Liver (tissue), 9 donors: ENCODE results near the gene CCDC138. TPM values are rescaled to one million over a fixed set of nuclear protein-coding genes. Genes with fewer than 3 reads are reported as not detected.

ENCODE experiments used
- DNase-seq: peaks from one replicate; pipeline ENCODE4 v3.0.0-alpha.2; 2017; ENCODE audit warnings: low spot score
- H3K27ac ChIP-seq, 2 donors: one replicate each; pipeline ENCODE4 v1.7.0; 2013; ENCODE audit warnings: inconsistent platforms in 2 of 2, low read length in 2 of 2, control low read depth in 1 of 2, low read depth in 1 of 2, mild to moderate bottlenecking in 1 of 2
- H3K27me3 ChIP-seq, 4 donors: one replicate each; pipeline versions ENCODE4 v1.6.1 to v1.7.0; 2013; ENCODE audit warnings: low read length in 3 of 4, inconsistent platforms in 1 of 4, mild to moderate bottlenecking in 1 of 4, moderate library complexity in 1 of 4; ENCODE audit not compliant: control insufficient read depth in 4 of 4, insufficient read depth in 4 of 4
- H3K36me3 ChIP-seq, 4 donors: one replicate each; pipeline versions ENCODE4 v1.6.1 to v1.7.0; 2013; ENCODE audit warnings: low read length in 3 of 4, mild to moderate bottlenecking in 3 of 4, low read depth in 1 of 4, moderate library complexity in 1 of 4; ENCODE audit not compliant: control insufficient read depth in 4 of 4, insufficient read depth in 3 of 4
- H3K4me1 ChIP-seq, 4 donors: one replicate each; pipeline versions ENCODE4 v1.6.1 to v1.7.0; 2013; ENCODE audit warnings: low read length in 3 of 4, mild to moderate bottlenecking in 3 of 4, moderate library complexity in 1 of 4; ENCODE audit not compliant: control insufficient read depth in 4 of 4, insufficient read depth in 4 of 4
- H3K4me3 ChIP-seq, 3 donors: one replicate each; pipeline versions ENCODE4 v1.6.1 to v1.7.0; 2013; ENCODE audit warnings: low read length in 3 of 3, control low read depth in 1 of 3, low read depth in 1 of 3, mild to moderate bottlenecking in 1 of 3
- H3K9ac ChIP-seq, 2 donors: one replicate each; pipeline ENCODE4 v1.7.0; 2013; ENCODE audit warnings: low read length in 2 of 2, mild to moderate bottlenecking in 2 of 2, moderate library complexity in 2 of 2, control low read depth in 1 of 2, low read depth in 1 of 2
- H3K9me3 ChIP-seq, 4 donors: one replicate each; pipeline versions ENCODE4 v1.6.1 to v1.7.0; 2013; ENCODE audit warnings: low read length in 3 of 4; ENCODE audit not compliant: control insufficient read depth in 4 of 4
- EGR1 ChIP-seq, 2 donors: IDR thresholded peaks; 2 replicates each; pipeline ENCODE4 v1.6.1; 2016 to 2018; ENCODE audit warnings: antibody characterized with exemption in 2 of 2, low read depth in 2 of 2
- FOXA1 ChIP-seq: IDR thresholded peaks from 2 replicates; pipeline ENCODE4 v1.6.1; 2016; ENCODE audit warnings: antibody characterized with exemption
- FOXA2 ChIP-seq: IDR thresholded peaks from 2 replicates; pipeline ENCODE4 v1.6.1; 2016; ENCODE audit warnings: antibody characterized with exemption
- GABPA ChIP-seq, 2 donors: IDR thresholded peaks in 1 of 2; conservative IDR thresholded peaks in 1 of 2; 2 replicates each; pipeline ENCODE4 v1.6.1; 2016; ENCODE audit warnings: antibody characterized with exemption in 2 of 2, mild to moderate bottlenecking in 1 of 2, moderate library complexity in 1 of 2
- HNF4G ChIP-seq: IDR thresholded peaks from 2 replicates; pipeline ENCODE4 v1.6.1; 2016; ENCODE audit warnings: antibody characterized with exemption
- RXRA ChIP-seq, 2 donors: IDR thresholded peaks; 2 replicates each; pipeline ENCODE4 v1.6.1; 2017 to 2018; ENCODE audit warnings: antibody characterized with exemption in 2 of 2, mild to moderate bottlenecking in 1 of 2
- SP1 ChIP-seq: IDR thresholded peaks from 2 replicates; pipeline ENCODE4 v1.6.1; 2018; ENCODE audit warnings: antibody characterized with exemption, mild to moderate bottlenecking
- WGBS: extraction: QIAGEN DNeasy Blood & Tissue Kit; methylation state at CpG from one replicate; pipeline ENCODE4 v1.1.7; 2013; 5-methylcytosine and 5-hydroxymethylcytosine counted together
- polyA plus RNA-seq, 2 donors: library from polyadenylated mRNA; stranded (reverse) in 1 of 2; unstranded in 1 of 2; fragments of 200-250 nt in 1 of 2; fragments of >200 nt in 1 of 2; fragmentation: Nextera tagmentation in 1 of 2; extraction: Ambion mirVana in 1 of 2; gene quantifications; one replicate each; pipeline versions ENCODE4 v1.2.1 to v1.2.3, GENCODE V29; 2013 to 2015
- total RNA-seq, 2 donors: library from RNA; depleted of rRNA; stranded (reverse); fragments of >200 nt; gene quantifications; one replicate each; pipeline ENCODE4 v1.2.3, GENCODE V29; 2014
- TF ChIP-seq, protein P1 (sequence below): IDR thresholded peaks from 2 replicates; pipeline ENCODE4 v1.6.1; 2016; ENCODE audit warnings: antibody characterized with exemption, mild to moderate bottlenecking
- TF ChIP-seq, protein P2 (sequence below): IDR thresholded peaks from 2 replicates; pipeline ENCODE4 v1.6.1; 2016; ENCODE audit warnings: antibody characterized with exemption
- TF ChIP-seq, protein P3 (sequence below): fragments of 150-350 bp; IDR thresholded peaks from 2 replicates; pipeline ENCODE4 v1.5.1; 2017; ENCODE audit warnings: improper control_type of control experiment, low read depth, low read length; ENCODE audit not compliant: missing input control
- donor health status: healthy.
- donor health status: healthy.
- donor health status: healthy.
- donor health status: healthy.
- donor health status: healthy.

CCDC138 gene
- total and polyA plus RNA-seq, 4 donors, result 0.76 to 5.0 (median 2.7) TPM

DNA sequence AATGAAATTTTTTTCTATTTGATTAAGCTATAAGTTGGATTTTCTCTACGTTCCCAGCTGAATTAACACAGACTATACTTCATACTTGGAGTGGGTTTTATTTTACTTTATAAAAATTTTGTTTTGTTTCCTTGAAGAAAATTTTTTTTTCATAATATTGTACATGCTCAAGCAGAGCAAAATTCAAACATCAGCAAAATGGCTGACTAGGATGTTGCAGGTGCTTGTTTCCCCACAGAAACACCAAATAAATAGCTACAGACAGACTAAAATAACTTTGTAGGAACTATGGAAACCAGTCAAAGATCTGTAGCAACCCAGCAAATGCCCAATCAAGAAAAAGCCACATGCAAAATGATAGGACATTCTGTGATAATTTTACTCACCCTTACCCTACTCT, 82.3 kb downstream of the CCDC138 start:
- WGBS, result 93% methylated on average over 1 of the region's 1 CpG
- peaks cover 0 to 3% (median 1%) of the 10 kb centered on the region in 4 donors for H3K36me3 ChIP-seq
- no peak for DNase-seq
- TF ChIP-seq RXRA (IDR thresholded peaks at IDR 0.05) (no peak), FOXA2 (no peak), EGR1 (IDR thresholded peaks at IDR 0.05; ENCODE audit: low read depth in 2 of 2) (no peak)
- TF ChIP-seq, protein P1, sequence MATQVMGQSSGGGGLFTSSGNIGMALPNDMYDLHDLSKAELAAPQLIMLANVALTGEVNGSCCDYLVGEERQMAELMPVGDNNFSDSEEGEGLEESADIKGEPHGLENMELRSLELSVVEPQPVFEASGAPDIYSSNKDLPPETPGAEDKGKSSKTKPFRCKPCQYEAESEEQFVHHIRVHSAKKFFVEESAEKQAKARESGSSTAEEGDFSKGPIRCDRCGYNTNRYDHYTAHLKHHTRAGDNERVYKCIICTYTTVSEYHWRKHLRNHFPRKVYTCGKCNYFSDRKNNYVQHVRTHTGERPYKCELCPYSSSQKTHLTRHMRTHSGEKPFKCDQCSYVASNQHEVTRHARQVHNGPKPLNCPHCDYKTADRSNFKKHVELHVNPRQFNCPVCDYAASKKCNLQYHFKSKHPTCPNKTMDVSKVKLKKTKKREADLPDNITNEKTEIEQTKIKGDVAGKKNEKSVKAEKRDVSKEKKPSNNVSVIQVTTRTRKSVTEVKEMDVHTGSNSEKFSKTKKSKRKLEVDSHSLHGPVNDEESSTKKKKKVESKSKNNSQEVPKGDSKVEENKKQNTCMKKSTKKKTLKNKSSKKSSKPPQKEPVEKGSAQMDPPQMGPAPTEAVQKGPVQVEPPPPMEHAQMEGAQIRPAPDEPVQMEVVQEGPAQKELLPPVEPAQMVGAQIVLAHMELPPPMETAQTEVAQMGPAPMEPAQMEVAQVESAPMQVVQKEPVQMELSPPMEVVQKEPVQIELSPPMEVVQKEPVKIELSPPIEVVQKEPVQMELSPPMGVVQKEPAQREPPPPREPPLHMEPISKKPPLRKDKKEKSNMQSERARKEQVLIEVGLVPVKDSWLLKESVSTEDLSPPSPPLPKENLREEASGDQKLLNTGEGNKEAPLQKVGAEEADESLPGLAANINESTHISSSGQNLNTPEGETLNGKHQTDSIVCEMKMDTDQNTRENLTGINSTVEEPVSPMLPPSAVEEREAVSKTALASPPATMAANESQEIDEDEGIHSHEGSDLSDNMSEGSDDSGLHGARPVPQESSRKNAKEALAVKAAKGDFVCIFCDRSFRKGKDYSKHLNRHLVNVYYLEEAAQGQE, result no peak
- TF ChIP-seq, protein P2, sequence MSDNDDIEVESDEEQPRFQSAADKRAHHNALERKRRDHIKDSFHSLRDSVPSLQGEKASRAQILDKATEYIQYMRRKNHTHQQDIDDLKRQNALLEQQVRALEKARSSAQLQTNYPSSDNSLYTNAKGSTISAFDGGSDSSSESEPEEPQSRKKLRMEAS, result no peak
- H3K9ac ChIP-seq, result no peak overlapping the region
- no peaks in the 10 kb centered on the region for H3K4me1 ChIP-seq
- H3K27ac ChIP-seq, result no peak overlapping the region
- no peaks in the 10 kb centered on the region for H3K9me3 ChIP-seq
- no peak overlapping the region for H3K4me3 ChIP-seq
- H3K27me3 ChIP-seq, result no peaks in the 10 kb centered on the region

DNA sequence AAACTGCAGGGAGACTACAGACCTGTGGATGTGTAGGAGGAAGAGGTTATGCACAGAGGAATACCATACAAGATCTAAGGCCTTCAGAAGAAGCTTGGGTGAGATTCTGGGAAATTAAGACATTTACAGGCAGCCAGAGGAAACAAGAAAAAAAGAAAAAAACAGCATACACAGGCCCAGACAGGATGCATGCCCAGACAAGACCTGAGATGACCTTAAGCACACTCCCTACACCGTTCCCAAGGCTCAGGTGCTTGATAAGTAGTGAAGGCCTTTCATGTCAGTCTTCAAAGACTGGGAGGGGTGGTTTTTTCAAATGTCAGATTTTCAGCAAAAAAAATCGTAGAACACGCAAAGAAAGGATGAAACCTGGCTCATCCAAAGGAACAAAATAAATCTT, 83.0 kb downstream of the CCDC138 start:
- H3K9ac ChIP-seq, result no peak overlapping the region
- H3K4me1 ChIP-seq, result no peaks in the 10 kb centered on the region
- H3K36me3 ChIP-seq, result peaks cover 0 to 3% (median 1%) of the 10 kb centered on the region in 4 donors
- no peaks in the 10 kb centered on the region for H3K27me3 ChIP-seq
- TF ChIP-seq FOXA1 (no peak), FOXA2 (no peak), EGR1 (IDR thresholded peaks at IDR 0.05; ENCODE audit: low read depth in 2 of 2) (no peak), GABPA (IDR thresholded peaks at IDR 0.05 in 1 of 2, conservative IDR thresholded peaks at IDR 0.05 in 1 of 2) (no peak), SP1 (no peak), HNF4G (no peak), RXRA (IDR thresholded peaks at IDR 0.05) (no peak)
- TF ChIP-seq, protein P3, sequence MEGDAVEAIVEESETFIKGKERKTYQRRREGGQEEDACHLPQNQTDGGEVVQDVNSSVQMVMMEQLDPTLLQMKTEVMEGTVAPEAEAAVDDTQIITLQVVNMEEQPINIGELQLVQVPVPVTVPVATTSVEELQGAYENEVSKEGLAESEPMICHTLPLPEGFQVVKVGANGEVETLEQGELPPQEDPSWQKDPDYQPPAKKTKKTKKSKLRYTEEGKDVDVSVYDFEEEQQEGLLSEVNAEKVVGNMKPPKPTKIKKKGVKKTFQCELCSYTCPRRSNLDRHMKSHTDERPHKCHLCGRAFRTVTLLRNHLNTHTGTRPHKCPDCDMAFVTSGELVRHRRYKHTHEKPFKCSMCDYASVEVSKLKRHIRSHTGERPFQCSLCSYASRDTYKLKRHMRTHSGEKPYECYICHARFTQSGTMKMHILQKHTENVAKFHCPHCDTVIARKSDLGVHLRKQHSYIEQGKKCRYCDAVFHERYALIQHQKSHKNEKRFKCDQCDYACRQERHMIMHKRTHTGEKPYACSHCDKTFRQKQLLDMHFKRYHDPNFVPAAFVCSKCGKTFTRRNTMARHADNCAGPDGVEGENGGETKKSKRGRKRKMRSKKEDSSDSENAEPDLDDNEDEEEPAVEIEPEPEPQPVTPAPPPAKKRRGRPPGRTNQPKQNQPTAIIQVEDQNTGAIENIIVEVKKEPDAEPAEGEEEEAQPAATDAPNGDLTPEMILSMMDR, result no peak
- TF ChIP-seq, protein P1, result no peak
- no peak overlapping the region for H3K27ac ChIP-seq
- H3K4me3 ChIP-seq, result no peak overlapping the region
- no peaks in the 10 kb centered on the region for H3K9me3 ChIP-seq
- no peak for DNase-seq
- 94% methylated on average over 3 of the region's 3 CpGs for WGBS
